GDM1 (cell line): Measurements from ENCODE around the gene XCL2.
"Not testable (repeated sequence)": the region's sequence is repeated elsewhere in the genome, so short reads cannot be mapped to it uniquely, and the experiment has no call there.

Experiments used
- DNase-seq: peaks from one replicate; lab custom pipeline; 2025; lab: John Stamatoyannopoulos, UW

The XCL2 gene

DNA sequence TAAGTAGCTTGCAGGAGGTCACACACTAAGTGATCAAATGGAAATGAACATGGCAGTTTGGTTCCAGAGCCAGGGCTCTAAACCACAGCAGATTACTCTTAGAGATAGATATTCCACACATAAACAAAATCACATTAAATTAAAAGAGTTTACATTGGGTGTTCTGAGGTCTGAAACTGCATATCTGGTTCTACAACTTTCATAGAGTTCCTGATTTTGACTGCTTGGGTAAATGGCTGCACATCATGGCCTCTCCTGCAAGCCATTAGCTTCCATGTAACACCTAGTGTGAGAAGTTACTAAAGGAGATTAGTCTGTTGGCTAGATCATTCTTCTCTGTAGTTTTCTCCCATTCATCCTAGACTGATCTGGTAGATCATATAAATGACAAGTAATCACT is 12.8 kb upstream of the XCL2 start:
- DNase-seq = no peak

- DNase-seq = no peak
Measured at GRCh38 chr1:168555508-168556046, 11.8 kb upstream of the XCL2 start.

DNA sequence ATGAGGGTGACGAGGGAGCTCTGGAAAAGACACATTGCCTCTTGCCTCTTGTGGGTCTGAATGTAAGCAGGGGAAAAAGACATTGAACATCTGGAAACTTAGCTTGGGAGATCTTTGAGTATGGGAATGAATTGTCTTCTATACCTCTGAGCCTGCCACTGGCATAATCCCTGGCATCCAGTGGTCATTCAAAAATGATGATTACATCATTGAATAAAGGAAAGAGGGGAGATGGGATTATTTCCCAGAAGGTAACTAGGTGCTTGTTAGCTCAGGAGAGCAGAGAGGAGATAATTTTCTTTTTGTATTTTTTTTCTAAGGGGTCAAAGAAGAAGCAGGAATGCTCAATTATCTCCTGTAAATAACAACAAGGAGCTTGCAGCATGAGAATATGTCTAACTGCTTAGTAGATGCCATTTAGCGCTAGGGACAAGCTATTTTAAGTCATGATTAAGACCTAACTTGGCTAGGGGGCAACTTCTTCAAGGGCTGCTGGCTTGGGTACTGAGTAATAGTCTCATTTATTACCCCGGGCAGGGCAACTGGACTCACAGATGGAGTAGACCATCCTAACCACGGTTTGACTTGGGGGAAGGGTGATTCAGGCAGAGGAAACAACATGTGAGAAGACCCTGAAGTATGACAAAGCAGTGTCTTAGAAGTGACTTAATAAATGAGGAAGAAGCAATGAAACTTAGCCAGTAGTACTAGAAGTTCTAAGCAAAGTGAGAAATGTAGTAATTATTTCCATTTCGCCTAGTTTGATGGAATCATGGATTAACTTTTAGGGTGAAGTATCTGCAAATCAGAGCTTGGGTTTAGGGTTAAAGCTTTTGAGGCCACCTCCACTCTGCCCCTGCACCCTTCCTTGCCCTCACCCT is 11.0 kb upstream of the XCL2 start:
- DNase-seq = no peak

DNA sequence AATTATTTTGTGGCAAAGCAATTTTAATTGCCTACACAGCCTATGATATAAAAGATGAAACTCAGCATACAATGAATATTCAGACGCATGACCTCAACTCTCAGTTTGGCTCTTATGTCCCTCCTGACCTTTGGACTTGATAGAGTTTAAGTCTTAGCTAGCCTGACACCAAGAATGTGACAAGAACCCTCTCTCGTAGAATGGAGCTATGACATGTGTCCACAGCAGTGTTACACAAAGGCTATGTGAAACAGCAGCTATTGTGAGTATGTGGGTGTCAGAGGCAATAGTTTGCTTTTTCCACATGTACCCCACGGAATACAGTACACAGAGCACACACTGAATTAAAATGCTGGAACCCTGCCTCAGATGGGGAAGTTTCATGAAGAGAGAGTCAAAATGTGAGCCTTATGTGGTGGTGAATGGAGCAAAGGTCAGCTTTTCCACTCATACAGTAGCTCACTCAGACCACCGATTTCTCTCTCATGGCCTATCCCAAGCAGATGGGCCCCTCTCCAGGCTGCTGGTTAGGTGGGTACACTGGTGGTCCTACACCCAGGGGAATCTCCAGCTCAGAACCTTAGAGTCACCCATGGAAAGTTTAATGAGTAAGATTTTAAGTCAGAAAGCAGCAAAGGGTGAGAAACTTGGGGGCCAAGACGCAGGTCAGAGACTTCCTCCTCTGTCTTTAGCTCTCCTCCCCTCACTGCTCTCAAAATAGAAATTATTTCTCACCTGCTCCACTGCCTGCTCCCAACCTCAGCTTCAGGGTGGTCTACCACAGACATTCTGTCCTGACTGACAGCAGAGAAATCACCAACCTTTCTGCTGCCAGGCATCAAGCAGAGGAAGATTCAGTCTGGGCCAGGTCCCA is 10.1 kb upstream of the XCL2 start:
- DNase-seq = no peak

DNA sequence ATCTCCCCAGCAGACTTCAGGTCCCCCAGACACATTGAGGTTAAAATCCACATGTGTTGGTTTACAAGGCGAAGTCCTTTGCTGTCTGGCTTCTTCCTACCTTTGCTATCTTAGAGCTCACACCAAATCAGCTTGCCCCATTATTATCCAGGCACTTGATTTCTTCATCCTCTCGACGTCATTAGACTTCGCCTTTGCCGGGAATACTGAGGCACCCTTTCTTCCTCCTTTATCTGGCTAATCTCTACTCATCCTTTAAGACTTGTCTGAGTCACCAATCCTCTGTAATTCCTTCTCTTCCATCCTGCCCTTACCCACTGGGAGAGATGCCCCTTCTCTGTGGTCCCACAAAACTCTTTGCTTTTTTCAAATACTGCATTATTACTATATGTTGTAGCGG is 9.2 kb upstream of the XCL2 start:
- no peak for DNase-seq

- DNase-seq = no peak
Measured at GRCh38 chr1:168551688-168552087, 7.9 kb upstream of the XCL2 start.

- DNase-seq = no peak
Measured at GRCh38 chr1:168550971-168551370, 7.2 kb upstream of the XCL2 start.

- DNase-seq = not testable (repeated sequence)
Measured at GRCh38 chr1:168546553-168546895, 2.7 kb upstream of the XCL2 start.

- DNase-seq = peak; percentile 45
Measured at GRCh38 chr1:168545678-168546552, 2.1 kb upstream of the XCL2 start.

- DNase-seq = not testable (repeated sequence)
Measured at GRCh38 chr1:168542978-168543377, 819 bp downstream of the XCL2 start.

GRCh38 chr1:168540798-168541197 is 3.0 kb downstream of the XCL2 start:
- DNase-seq = not testable (repeated sequence)

GRCh38 chr1:168535536-168535935 is 8.3 kb downstream of the XCL2 start:
- DNase-seq = peak; percentile 89

- DNase-seq = no peak
Measured at GRCh38 chr1:168531615-168532345, 12.0 kb downstream of the XCL2 start.

- no peak for DNase-seq
Measured at GRCh38 chr1:168529518-168529917, 14.3 kb downstream of the XCL2 start.

- DNase-seq = no peak
Measured at GRCh38 chr1:168521401-168522000, 22.3 kb downstream of the XCL2 start.

- no peak for DNase-seq
Measured at GRCh38 chr1:168520832-168521231, 23.0 kb downstream of the XCL2 start.

- peak; percentile 70 for DNase-seq
Measured at GRCh38 chr1:168520052-168520751, 23.6 kb downstream of the XCL2 start.

DNA sequence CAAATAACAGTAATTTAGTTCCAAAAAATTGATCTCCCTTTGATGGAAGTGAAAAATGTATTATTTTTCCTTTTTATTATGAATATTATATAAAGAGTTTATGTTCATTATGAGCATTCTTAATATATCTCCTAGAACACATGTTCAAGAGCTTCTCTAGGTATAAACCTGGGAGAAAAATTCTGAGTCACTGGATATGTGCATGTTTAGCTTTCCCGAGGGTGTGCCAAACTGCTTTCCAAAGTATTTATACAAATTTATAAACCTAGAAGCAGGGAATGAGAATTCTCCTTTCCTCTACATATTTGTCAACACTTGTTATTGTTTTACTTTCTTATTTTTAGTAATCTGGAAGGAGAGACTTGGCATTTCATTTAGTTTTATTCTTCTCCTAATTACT is 25.0 kb downstream of the XCL2 start:
- no peak for DNase-seq

DNA sequence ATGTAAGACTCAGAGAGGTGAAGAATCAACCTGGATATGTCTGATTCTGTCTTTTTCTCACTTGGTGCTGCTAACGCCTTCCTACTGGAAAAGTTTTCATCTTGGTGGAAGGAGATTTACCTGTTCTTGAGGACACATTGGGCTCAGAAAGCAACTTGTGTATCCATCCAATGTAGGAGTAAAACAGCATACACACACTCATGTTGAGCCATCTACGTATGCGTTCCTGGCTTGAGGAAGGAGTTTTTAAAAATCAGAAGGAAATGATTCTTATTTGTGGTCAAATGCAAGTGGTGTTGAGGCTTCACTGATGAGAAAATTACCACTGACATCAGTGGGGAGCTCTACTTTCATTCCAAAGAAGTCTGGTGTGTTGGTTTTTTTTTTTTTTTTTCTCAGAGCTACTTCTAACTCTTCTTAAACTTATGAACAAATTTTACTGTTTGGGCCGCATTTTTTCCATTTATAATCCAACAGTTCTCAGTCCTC is 25.6 kb downstream of the XCL2 start:
- no peak for DNase-seq

DNA sequence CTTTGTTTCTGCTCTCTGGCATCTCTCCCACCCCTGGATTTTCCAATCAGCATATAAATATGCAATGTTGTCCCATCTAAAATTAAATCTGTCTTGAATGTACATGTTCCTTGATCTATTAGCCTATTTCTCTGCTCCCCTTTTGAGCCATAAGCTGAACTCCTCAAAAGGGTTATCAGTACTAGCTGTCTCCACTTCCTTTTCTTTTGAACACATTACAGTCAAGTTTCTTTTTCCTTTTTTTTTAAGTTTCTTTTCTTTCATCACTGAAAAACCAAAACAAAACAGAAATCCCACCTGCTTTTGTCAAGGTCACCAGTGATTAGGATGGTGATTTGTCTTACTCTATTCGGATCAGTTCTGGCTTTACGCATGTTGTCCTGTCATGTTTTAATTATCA is 29.3 kb downstream of the XCL2 start:
- DNase-seq = no peak
